ENCODE data around the gene NECTIN2. TPM values are rescaled to one million over a fixed set of nuclear protein-coding genes. Genes with fewer than 3 reads are reported as not detected.
"Not testable (repeated sequence)": the region's sequence is repeated elsewhere in the genome, so short reads cannot be mapped to it uniquely, and the experiment has no call there.

The NECTIN2 gene
- total and polyA plus RNA-seq, 7 donors, result 9.0 to 32.9 (median 18.1) TPM

DNA sequence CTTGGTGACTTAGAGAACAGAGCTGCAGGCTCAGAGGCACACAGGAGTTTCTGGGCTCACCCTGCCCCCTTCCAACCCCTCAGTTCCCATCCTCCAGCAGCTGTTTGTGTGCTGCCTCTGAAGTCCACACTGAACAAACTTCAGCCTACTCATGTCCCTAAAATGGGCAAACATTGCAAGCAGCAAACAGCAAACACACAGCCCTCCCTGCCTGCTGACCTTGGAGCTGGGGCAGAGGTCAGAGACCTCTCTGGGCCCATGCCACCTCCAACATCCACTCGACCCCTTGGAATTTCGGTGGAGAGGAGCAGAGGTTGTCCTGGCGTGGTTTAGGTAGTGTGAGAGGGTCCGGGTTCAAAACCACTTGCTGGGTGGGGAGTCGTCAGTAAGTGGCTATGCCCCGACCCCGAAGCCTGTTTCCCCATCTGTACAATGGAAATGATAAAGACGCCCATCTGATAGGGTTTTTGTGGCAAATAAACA, 78.2 kb downstream of the NECTIN2 start:
- H3K36me3 ChIP-seq (ENCODE audit: insufficient read depth in 1 of 2, low read depth in 1 of 2), result no peaks in the 10 kb centered on the region
- no peaks in the 10 kb centered on the region for H3K4me1 ChIP-seq
- WGBS, 3 donors, result 69 to 78% (median 70%) methylated on average over 8 of the region's 8 CpGs
- ATAC-seq (no peak), DNase-seq (no peak)
- H3K4me3 ChIP-seq, result no peak overlapping the region
- intact Hi-C loops (cut with DNase I), result no loop called here
- peaks cover 0 to 11% (median 2%) of the 10 kb centered on the region in 3 donors for H3K27me3 ChIP-seq (ENCODE audit: insufficient read depth in 3 of 3, low read length in 2 of 3)
- no peak overlapping the region for H3K27ac ChIP-seq
- no peaks in the 10 kb centered on the region for H3K9me3 ChIP-seq
- TF ChIP-seq, protein P1, sequence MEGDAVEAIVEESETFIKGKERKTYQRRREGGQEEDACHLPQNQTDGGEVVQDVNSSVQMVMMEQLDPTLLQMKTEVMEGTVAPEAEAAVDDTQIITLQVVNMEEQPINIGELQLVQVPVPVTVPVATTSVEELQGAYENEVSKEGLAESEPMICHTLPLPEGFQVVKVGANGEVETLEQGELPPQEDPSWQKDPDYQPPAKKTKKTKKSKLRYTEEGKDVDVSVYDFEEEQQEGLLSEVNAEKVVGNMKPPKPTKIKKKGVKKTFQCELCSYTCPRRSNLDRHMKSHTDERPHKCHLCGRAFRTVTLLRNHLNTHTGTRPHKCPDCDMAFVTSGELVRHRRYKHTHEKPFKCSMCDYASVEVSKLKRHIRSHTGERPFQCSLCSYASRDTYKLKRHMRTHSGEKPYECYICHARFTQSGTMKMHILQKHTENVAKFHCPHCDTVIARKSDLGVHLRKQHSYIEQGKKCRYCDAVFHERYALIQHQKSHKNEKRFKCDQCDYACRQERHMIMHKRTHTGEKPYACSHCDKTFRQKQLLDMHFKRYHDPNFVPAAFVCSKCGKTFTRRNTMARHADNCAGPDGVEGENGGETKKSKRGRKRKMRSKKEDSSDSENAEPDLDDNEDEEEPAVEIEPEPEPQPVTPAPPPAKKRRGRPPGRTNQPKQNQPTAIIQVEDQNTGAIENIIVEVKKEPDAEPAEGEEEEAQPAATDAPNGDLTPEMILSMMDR (IDR thresholded peaks at IDR 0.05), result no peak

DNA sequence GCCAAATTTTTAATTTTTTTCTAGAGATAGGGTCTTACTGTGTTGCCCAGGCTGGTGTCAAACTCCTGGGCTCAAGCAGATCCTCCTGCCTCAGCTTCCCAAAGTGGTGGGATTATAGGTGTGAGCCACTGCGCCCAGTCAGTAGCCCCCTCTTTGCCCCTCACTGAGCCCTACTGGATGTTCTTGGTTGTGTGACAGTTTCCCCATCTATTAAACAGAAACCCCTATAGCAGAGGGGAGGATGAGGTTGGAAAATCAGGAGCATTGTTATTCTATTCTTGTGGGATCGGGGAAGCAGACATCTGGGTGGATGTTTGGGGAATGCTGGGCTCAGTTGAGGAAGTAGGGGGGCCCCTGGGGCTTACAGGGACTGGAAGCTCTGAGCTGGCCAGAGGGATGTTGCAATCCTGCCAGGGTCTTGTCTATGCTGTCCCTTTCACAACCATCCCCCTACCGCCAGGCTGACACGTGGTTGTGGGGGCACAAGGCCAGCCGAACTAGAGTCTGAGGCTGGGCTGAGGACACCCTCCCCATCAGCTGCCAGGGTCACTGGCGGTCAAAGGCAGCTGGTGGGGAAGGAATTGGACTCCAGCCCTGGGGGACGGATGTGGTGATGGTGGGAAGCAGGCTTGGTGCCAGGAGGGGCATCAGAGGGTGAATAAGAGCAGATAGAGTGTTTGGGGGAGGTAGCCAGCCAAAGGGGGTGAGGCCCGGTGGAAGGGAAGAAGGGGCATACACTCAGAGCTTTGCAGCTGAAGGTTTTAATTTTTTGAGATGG, 79.2 kb downstream of the NECTIN2 start:
- ATAC-seq, result peak; percentile 51 to 66 (median 58)
- Histone ChIP-seq H3K36me3 (ENCODE audit: insufficient read depth in 1 of 2, low read depth in 1 of 2) (no peaks in the 10 kb centered on the region), H3K4me3 (no peak overlapping the region), H3K27me3 (ENCODE audit: insufficient read depth in 3 of 3, low read length in 2 of 3) (peaks cover 0 to 11% (median 2%) of the 10 kb centered on the region in 3 donors), H3K27ac (no peak overlapping the region), H3K9me3 (no peaks in the 10 kb centered on the region), H3K4me1 (no peaks in the 10 kb centered on the region)
- TF ChIP-seq, protein P1 (IDR thresholded peaks at IDR 0.05), result no peak
- intact Hi-C loops (cut with DNase I), result no loop called here
- peak; percentile 84 to 94 for DNase-seq
- 10 to 25% (median 15%) methylated on average over 8 of the region's 8 CpGs for WGBS, 3 donors

DNA sequence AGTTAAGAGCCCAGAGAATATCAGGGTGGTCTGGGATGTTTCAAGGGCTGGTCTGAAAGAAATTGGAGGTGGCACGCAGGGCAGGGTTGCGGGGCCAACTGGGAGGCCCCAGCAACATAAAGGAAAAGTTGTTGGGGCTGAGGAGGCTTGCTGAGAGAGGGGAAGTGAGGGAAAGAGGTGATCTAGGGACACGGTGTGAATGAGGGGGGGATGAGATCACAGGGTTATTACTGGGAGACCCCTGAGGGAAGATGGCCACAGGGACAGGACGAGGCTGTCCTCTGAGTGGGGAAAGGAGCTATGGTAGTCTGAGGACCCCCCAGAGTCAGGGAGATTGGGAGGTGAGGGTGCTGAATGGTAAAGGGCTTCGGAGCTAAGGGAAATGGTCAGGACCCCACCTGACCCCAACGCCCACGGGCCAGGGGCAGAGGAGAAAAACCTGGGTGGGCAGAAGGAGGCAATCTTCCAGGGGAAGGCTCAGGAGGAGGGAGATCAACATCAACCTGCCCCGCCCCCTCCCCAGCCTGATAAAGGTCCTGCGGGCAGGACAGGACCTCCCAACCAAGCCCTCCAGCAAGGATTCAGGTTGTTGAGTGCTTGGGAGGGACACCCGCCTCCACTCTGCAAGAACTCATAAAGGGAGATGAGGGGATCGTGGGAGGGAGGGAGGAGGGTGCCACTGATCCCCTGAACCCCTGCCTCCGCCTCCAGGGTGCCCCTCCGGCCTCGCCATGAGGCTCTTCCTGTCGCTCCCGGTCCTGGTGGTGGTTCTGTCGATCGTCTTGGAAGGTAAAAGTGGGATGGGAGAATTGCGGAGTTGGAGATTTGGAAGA, 80.4 kb downstream of the NECTIN2 start:
- H3K4me1 ChIP-seq; H3K9me3 ChIP-seq; DNase-seq; H3K27ac ChIP-seq; H3K36me3 ChIP-seq (ENCODE audit: insufficient read depth in 1 of 2, low read depth in 1 of 2); intact Hi-C loops (cut with DNase I): not testable (repeated sequence)
- Histone ChIP-seq H3K27me3 (ENCODE audit: insufficient read depth in 3 of 3, low read length in 2 of 3) (peaks cover 0 to 11% (median 2%) of the 10 kb centered on the region in 3 donors), H3K4me3 (peak overlapping the region; percentile 46)
- peak; percentile 19 to 39 (median 20) for ATAC-seq
- WGBS, 3 donors, result 36 to 53% (median 50%) methylated on average over 13 to 18 of the region's 19 CpGs

DNA sequence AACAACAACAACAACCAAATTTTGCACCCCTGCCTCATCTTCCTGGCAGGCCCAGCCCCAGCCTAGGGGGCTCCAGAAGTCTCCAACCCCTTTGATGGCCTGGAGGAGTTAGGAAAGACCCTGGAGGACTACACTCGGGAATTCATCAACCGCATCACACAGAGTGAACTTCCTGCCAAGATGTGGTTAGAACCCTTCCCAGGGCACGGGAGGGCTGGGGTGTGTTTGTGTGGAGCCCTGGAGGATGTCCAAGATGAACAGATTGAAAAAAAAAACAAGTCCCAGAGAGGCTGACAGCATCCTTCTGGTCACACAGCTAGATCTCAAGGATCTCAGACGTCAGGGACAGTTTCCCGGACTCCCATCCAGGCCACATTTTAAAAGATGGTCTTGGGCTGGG, 81.6 kb downstream of the NECTIN2 start:
- no peaks in the 10 kb centered on the region for H3K36me3 ChIP-seq (ENCODE audit: insufficient read depth in 1 of 2, low read depth in 1 of 2)
- 34 to 41% (median 39%) methylated on average over 5 of the region's 5 CpGs for WGBS, 3 donors
- ATAC-seq, result no peak
- H3K4me1 ChIP-seq, result no peaks in the 10 kb centered on the region
- no peak for DNase-seq
- TF ChIP-seq, protein P1 (IDR thresholded peaks at IDR 0.05), result no peak
- no peak overlapping the region for H3K4me3 ChIP-seq
- peaks cover 0 to 11% (median 2%) of the 10 kb centered on the region in 3 donors for H3K27me3 ChIP-seq (ENCODE audit: insufficient read depth in 3 of 3, low read length in 2 of 3)
- intact Hi-C loops (cut with DNase I), result no loop called here
- no peaks in the 10 kb centered on the region for H3K9me3 ChIP-seq
- H3K27ac ChIP-seq, result no peak overlapping the region

DNA sequence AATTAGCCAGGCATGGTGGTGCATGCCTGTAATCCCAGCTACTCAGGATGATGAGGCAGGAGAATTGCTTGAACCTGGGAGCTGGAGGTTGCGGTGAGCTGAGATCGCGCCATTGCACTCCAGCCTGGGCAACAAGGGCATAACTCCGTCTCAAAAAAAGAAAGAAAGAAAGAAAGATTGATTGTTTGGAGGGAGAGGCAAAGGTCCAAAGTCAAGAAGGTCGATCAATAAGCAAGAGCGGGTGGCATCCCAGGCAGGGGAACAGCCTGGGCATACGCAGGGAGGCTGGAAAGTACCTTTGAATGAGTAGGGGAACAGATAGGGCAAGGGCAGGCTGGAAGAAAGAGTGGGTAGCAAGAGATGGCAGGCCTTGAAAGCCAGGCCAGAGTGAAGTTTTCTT, 84.0 kb downstream of the NECTIN2 start:
- Histone ChIP-seq H3K36me3 (ENCODE audit: insufficient read depth in 1 of 2, low read depth in 1 of 2) (no peaks in the 10 kb centered on the region), H3K4me3 (no peak overlapping the region), H3K27me3 (ENCODE audit: insufficient read depth in 3 of 3, low read length in 2 of 3) (peaks cover 0 to under 1% (median 0%) of the 10 kb centered on the region in 3 donors), H3K27ac (no peak overlapping the region), H3K4me1 (no peaks in the 10 kb centered on the region), H3K9me3 (no peaks in the 10 kb centered on the region)
- WGBS, 3 donors, result 90 to 93% (median 91%) methylated on average over 7 of the region's 7 CpGs
- ATAC-seq (no peak), DNase-seq (no peak)
- intact Hi-C loops (cut with DNase I), result no loop called here
- TF ChIP-seq, protein P1 (IDR thresholded peaks at IDR 0.05), result no peak
